RWPE1 (cell line): Measurements from ENCODE around the gene TM4SF5.

Experiments used
- CTCF ChIA-PET: fragments of 350-600 bp; sonication (Branson Sonifier 250); formaldehyde crosslinking; extraction: SDS; loops from one replicate; lab custom pipeline; 2021; lab: Yijun Ruan, JAX
- POLR2A ChIA-PET: fragments of 400-600 bp; formaldehyde crosslinking; extraction: SDS; loops from one replicate; lab custom pipeline; 2020; ENCODE audit warnings: antibody characterized with exemption; ENCODE audit not compliant: low non-redundant PET; lab: Yijun Ruan, JAX
- DNase-seq: peaks from one replicate; pipeline ENCODE4 v3.0.0; 2012; ENCODE audit warnings: low spot score
- H3K27ac ChIP-seq: fragments of 450-650 bp; 2 replicates; pipeline ENCODE4 v1.5.1; 2017
- CTCF ChIP-seq: fragments of 450-650 bp; conservative IDR thresholded peaks from 2 replicates; pipeline ENCODE4 v1.5.1; 2017; ENCODE audit warnings: low read depth, mild to moderate bottlenecking

TM4SF5 gene

GRCh38 chr17:4812690-4813089, 41.0 kb downstream of the TM4SF5 start:
- POLR2A ChIA-PET: interaction anchor here (0.7 kb wide), 1 partner anchor 77 kb away, joined by 4 read pairs; no protein-coding TSS in a partner anchor
- no peak for DNase-seq
- CTCF ChIA-PET: interaction anchor here (0.8 kb wide), 1 partner anchor 23 kb away, joined by 3 read pairs; no protein-coding TSS in a partner anchor
- H3K27ac ChIP-seq: peak overlapping the region; percentile 55
- no peak for TF ChIP-seq CTCF

- no peak for DNase-seq
- ChIA-PET POLR2A (no interaction called here), CTCF (interaction anchor here (0.6 kb wide), 1 partner anchor 30 kb away, joined by 4 read pairs; no protein-coding TSS in a partner anchor)
- no peak for TF ChIP-seq CTCF
- H3K27ac ChIP-seq: no peak overlapping the region
These were observed 43.5 kb downstream of the TM4SF5 start for GRCh38 chr17:4815043-4815675.

- H3K27ac ChIP-seq: no peak overlapping the region
- ChIA-PET POLR2A (interaction anchor here (1.0 kb wide), 1 partner anchor 10 kb away, joined by 4 read pairs; the partner anchor contains the start of gene PLD2), CTCF (no interaction called here)
- TF ChIP-seq CTCF: no peak
- DNase-seq: no peak
These were observed 45.1 kb downstream of the TM4SF5 start for GRCh38 chr17:4816826-4817225.

- no peak overlapping the region for H3K27ac ChIP-seq
- DNase-seq: no peak
- no peak for TF ChIP-seq CTCF
- CTCF ChIA-PET: interaction anchor here (1.5 kb wide), 1 partner anchor 9 kb away, joined by 6 read pairs; no protein-coding TSS in a partner anchor
- POLR2A ChIA-PET: no interaction called here
These were observed 46.6 kb downstream of the TM4SF5 start for GRCh38 chr17:4818276-4818675.

GRCh38 chr17:4822835-4823234, 51.1 kb downstream of the TM4SF5 start:
- POLR2A ChIA-PET: interaction anchor here (0.6 kb wide), 1 partner anchor 25 kb away, joined by 3 read pairs; no protein-coding TSS in a partner anchor
- CTCF ChIA-PET: no interaction called here
- H3K27ac ChIP-seq: peak overlapping the region; percentile 39
- DNase-seq: no peak
- TF ChIP-seq CTCF: no peak

GRCh38 chr17:4823373-4824089, 51.8 kb downstream of the TM4SF5 start:
- peak overlapping the region; percentile 39 for H3K27ac ChIP-seq
- TF ChIP-seq CTCF: no peak
- CTCF ChIA-PET: interaction anchor here (0.7 kb wide), 1 partner anchor 32 kb away, joined by 3 read pairs; no protein-coding TSS in a partner anchor
- POLR2A ChIA-PET: interaction anchor here (0.5 kb wide), 1 partner anchor 29 kb away, joined by 8 read pairs; no protein-coding TSS in a partner anchor
- no peak for DNase-seq
